GM18861 (cell line): ENCODE data around the gene PAK4.
"Not testable (repeated sequence)": the region's sequence is repeated elsewhere in the genome, so short reads cannot be mapped to it uniquely, and the experiment has no call there.

Experiments
- ATAC-seq: cut with Tn5 transposase; IDR thresholded peaks from one replicate; pipeline ENCODE4 v1.9.1; 2021; ENCODE audit not compliant: unreplicated experiment

Gene PAK4

GRCh38 chr19:39099341-39099740, 26.2 kb upstream of the PAK4 start:
- ATAC-seq = no peak

GRCh38 chr19:39100500-39101166, 25.0 kb upstream of the PAK4 start:
- ATAC-seq = no peak

- no peak for ATAC-seq
Observed at GRCh38 chr19:39103151-39103550, 22.4 kb upstream of the PAK4 start.

GRCh38 chr19:39104186-39104596, 21.4 kb upstream of the PAK4 start:
- no peak for ATAC-seq

- ATAC-seq = no peak
Observed at GRCh38 chr19:39106194-39106593, 19.4 kb upstream of the PAK4 start.

- no peak for ATAC-seq
Observed at GRCh38 chr19:39109641-39110040, 15.9 kb upstream of the PAK4 start.

- no peak for ATAC-seq
Observed at GRCh38 chr19:39110263-39110967, 15.2 kb upstream of the PAK4 start.

- no peak for ATAC-seq
Observed at GRCh38 chr19:39111593-39112199, 13.9 kb upstream of the PAK4 start.

GRCh38 chr19:39112338-39112890, 13.2 kb upstream of the PAK4 start:
- ATAC-seq = no peak

- no peak for ATAC-seq
Observed at GRCh38 chr19:39113199-39113598, 12.4 kb upstream of the PAK4 start.

GRCh38 chr19:39115105-39115847, 10.3 kb upstream of the PAK4 start:
- ATAC-seq = no peak

GRCh38 chr19:39117023-39117422, 8.6 kb upstream of the PAK4 start:
- not testable (repeated sequence) for ATAC-seq

GRCh38 chr19:39119830-39120229, 5.8 kb upstream of the PAK4 start:
- no peak for ATAC-seq

GRCh38 chr19:39122934-39123731, 2.5 kb upstream of the PAK4 start:
- ATAC-seq = no peak

- ATAC-seq = no peak
Observed at GRCh38 chr19:39124136-39124764, 1.3 kb upstream of the PAK4 start.

- ATAC-seq = no peak
Observed at GRCh38 chr19:39125199-39125553, 410 bp upstream of the PAK4 start.

- ATAC-seq = no peak
Observed at GRCh38 chr19:39126312-39127187, 964 bp downstream of the PAK4 start.

- ATAC-seq = no peak
Observed at GRCh38 chr19:39127812-39128515, 2.4 kb downstream of the PAK4 start.
